ENCODE data around the gene HES6. TPM values are rescaled to one million over a fixed set of nuclear protein-coding genes. Genes with fewer than 3 reads are reported as not detected.

Gene HES6, protein sequence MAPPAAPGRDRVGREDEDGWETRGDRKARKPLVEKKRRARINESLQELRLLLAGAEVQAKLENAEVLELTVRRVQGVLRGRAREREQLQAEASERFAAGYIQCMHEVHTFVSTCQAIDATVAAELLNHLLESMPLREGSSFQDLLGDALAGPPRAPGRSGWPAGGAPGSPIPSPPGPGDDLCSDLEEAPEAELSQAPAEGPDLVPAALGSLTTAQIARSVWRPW
- total RNA-seq, result 8.9 and 26.6 TPM in 2 replicates

DNA sequence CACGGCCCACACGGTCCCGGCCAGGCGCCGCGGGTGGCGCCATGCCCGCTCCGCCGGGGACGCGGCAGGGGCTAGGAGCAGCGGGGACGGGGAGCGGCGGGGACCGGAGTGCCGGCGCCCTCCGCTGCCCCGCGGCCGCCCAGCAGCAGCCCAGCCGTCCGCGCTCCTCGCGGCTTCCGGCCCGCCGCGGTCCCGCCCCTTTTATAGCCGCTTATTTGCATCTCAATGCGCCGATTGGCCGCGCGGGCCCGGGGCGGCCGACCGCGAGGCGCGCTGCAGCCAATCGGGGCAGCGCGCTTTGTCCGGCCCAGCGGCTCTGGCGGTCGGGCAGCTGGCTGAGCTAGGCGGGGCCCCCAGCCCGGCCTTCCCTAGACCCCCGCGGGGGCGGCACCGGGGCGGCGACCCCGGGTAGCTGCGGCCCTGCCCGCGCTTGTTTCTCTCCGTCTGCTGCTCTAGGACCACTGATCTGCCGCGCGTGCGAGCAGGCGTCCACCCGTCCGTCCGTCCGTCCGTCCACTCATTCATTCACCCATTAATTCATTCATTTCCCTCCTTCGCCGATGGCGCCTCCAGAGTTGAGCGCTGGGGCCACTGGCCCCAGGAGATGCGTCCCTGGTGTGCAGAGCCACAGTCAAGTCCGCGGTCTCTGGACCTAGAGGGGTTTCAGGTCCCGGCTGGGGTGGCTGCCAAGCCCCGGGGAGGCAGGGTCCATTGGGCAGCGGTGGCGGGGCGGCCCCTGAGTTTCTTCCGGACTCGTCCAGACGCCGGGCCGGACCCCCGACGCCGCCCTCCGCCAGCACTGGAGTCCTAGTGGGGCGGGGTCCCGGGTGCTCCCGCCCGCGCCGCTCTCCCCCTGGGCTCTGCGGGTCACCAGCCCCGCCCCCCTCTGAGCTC, at the start of gene HES6:
Gene HES6 (minus strand): TSS at position 176 of the 894 bp plus-strand sequence. CDS start 133 bp downstream, at position 43.

DNA sequence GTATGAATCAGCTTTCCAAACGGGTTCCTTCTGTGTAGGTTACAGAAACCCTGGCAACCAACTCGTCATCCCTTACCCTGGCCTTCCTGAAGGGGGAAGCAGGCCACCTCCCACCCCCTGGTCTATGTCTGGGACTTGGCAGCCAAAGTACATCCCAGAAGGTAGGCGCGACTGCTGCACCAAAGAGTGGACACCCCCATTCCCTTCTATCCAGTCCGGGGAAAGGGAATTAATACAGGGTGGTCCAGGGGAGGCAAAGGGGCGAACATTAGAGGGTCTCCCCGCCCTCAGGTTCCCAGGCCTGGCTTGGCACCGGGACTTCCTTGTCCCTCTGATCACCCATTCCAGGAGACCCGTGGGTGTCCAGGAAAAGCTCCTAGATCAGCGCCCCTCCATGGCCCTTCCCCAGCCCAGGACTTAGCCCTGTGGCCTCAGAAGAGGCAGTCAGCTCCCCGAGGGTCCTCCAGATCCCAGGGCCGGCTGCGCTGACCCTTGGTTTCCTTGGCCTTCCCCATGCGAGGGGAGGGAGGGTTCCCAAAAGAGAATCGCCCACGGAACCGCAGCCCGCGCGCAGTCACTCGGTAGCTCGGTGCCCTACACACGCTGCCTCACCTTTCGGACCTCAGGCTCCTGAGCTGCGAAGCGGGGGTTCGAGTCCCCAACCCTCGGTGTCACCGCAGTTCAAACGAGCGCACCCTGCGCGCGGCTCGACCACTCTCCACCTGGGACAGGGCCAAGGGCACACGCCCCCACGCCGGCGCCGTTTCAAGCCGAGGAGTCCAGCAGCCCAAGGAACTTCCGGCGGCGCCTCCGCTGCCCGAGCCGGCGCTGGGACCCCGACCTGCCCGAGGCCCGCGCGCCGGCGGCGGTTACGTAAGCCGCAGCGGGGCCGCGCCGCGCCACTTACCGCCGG, 48.2 kb upstream of the HES6 start, which contains the start of gene PER2:
Gene PER2 (minus strand): TSS at position 874 of the 913 bp plus-strand sequence. CDS start 10,674 bp downstream, outside the sequence.

DNA sequence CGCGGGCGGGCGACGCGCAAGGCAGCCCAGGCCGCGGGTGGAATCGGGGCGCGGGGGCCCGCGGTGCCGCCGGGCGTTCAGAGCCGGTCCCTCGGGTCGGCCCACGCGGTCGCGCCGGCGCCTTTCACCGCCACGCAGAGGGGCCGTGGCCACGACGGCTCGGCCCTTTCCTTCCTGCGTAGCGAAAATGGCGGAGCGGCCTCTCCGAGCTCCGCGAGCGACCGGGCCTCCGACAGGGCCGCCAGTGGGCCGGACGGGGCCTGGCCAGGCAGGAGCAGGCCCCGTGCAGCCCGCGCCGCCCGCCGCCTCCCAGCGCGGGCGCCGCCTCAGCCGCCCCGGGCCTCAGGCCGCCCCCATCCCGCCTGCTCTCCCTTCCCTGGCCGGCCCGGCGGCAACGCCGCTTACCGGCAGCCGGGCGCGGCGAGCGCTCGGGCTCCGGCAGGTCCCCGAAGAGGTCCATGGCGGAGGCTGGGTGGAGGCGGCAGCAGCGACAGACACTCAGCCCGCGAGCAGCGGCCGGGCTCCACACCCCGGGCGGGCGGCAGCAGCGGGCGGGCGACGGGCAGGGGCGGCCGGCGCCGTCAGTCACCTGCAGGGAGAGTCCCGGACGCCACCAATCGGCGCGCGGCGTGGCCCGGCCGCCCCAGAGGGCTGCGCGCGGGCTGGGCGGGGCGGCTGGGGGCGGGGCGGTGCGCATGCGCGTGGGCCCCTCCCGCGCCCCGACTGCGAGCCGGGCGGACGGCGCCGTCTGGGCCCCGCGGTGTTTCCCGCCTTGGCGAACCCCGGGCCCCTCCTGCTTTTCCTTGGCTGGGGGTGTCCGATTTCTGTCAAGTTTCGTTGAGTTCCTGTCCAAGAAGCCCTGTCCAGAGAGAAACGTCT, 36.5 kb downstream of the HES6 start, which contains the start of gene ILKAP:
Gene ILKAP (minus strand): TSS at position 602 of the 879 bp plus-strand sequence. CDS start 142 bp downstream, at position 460.

Other genes with a start within 250 kb of the HES6 start
- gene SCLY, start 179.0 kb downstream of the HES6 start, total RNA-seq, result 11.3 and 19.4 TPM in 2 replicates
- 0.48 TPM in 1 of 2 replicates, not detected in the other for gene ESPNL, start 139.7 kb downstream of the HES6 start, total RNA-seq
- gene KLHL30, start 101.4 kb downstream of the HES6 start, total RNA-seq, result 0.72 and 0.85 TPM in 2 replicates
- gene ERFE, start 81.1 kb downstream of the HES6 start, total RNA-seq, result 2.3 and 6.7 TPM in 2 replicates
- gene ILKAP, start 36.3 kb downstream of the HES6 start, total RNA-seq, result 14.3 and 21.0 TPM in 2 replicates
- 1.7 and 9.6 TPM in 2 replicates for gene PER2, start 48.6 kb upstream of the HES6 start, total RNA-seq
- 4.6 and 6.4 TPM in 2 replicates for gene TRAF3IP1, start 80.5 kb upstream of the HES6 start, total RNA-seq
- 25.2 and 42.9 TPM in 2 replicates for gene ASB1, start 186.9 kb upstream of the HES6 start, total RNA-seq

Data from tracheal epithelial cell (primary cell).